SK-N-SH (cell line): Measurements from ENCODE around the gene PRPF4. TPM values are rescaled to one million over a fixed set of nuclear protein-coding genes. Genes with fewer than 3 reads are reported as not detected.

ENCODE experiments used
- CTCF ChIA-PET: fragments of 300-600, 350-600 bp; formaldehyde crosslinking; extraction: SDS; loops from one replicate; lab custom pipeline; 2021; lab: Yijun Ruan, JAX
- POLR2A ChIA-PET: fragments of 350-600 bp; sonication (Branson Sonifier 250); formaldehyde crosslinking; extraction: SDS; loops from one replicate; lab custom pipeline; 2020; ENCODE audit warnings: antibody characterized with exemption, inconsistent platforms; lab: Yijun Ruan, JAX
- DNase-seq: peaks from one replicate; pipeline ENCODE4 v3.0.0; 2012
- H2AFZ ChIP-seq: fragments of 200-600 bp; sonication (generic); 2 replicates; pipeline ENCODE4 v1.8.1; 2016; ENCODE audit warnings: antibody characterized with exemption, mild to moderate bottlenecking, low read depth
- H3F3A ChIP-seq: fragments of 200-600 bp; sonication (generic); replicated peaks from 2 replicates; pipeline ENCODE3; 2016; ENCODE audit warnings: antibody characterized with exemption, mild to moderate bottlenecking; ENCODE audit not compliant: insufficient read depth
- H3K27ac ChIP-seq, 2 experiments: fragments of 200-500 bp in 1 of 2; fragments of 200-600 bp in 1 of 2; sonication (Bioruptor generic) in 1 of 2; sonication (generic), shearing (Covaris generic) in 1 of 2; 2 replicates each; pipeline versions ENCODE4 v1.5.1 to v1.6.1; 2014 to 2016; ENCODE audit warnings: low read depth in 2 of 2, inconsistent platforms in 1 of 2, low read length in 1 of 2, mild to moderate bottlenecking in 1 of 2, mixed read lengths in 1 of 2
- H3K27me3 ChIP-seq: fragments of 200-600 bp; sonication (generic), shearing (Covaris generic); 2 replicates; pipeline ENCODE4 v1.6.1; 2016; ENCODE audit warnings: mixed run types; ENCODE audit not compliant: insufficient read depth
- H3K36me3 ChIP-seq, 2 experiments: fragments of 200-500 bp in 1 of 2; fragments of 200-600 bp in 1 of 2; sonication (Bioruptor generic) in 1 of 2; sonication (generic) in 1 of 2; replicated peaks in 1 of 2; 2 replicates each; pipeline versions ENCODE3 to v1.5.1; 2014 to 2016; ENCODE audit warnings: low read length in 1 of 2, mild to moderate bottlenecking in 1 of 2; ENCODE audit not compliant: insufficient read depth in 2 of 2, control insufficient read depth in 1 of 2
- H3K4me1 ChIP-seq, 2 experiments: fragments of 200-500 bp in 1 of 2; fragments of 200-600 bp in 1 of 2; sonication (Bioruptor generic) in 1 of 2; sonication (generic), shearing (Covaris generic) in 1 of 2; 2 replicates each; pipeline versions ENCODE4 v1.5.1 to v1.6.1; 2014 to 2016; ENCODE audit warnings: low read depth in 1 of 2, low read length in 1 of 2, mixed run types in 1 of 2; ENCODE audit not compliant: insufficient read depth in 2 of 2, control insufficient read depth in 1 of 2
- H3K4me2 ChIP-seq: fragments of 200-600 bp; sonication (generic), shearing (Covaris generic); 2 replicates; pipeline ENCODE4 v1.6.1; 2017; ENCODE audit warnings: mixed run types
- H3K4me3 ChIP-seq, 2 experiments: fragments of 200-500 bp in 1 of 2; fragments of 200-600 bp in 1 of 2; sonication (Bioruptor generic) in 1 of 2; sonication (generic), shearing (Covaris generic) in 1 of 2; 2 replicates each; pipeline versions ENCODE4 v1.5.1 to v1.8.1; 2014 to 2016; ENCODE audit warnings: low read depth in 2 of 2, inconsistent platforms in 1 of 2, low read length in 1 of 2, mild to moderate bottlenecking in 1 of 2, mixed read lengths in 1 of 2, moderate library complexity in 1 of 2
- H3K79me2 ChIP-seq: fragments of 200-600 bp; sonication (generic); 2 replicates; pipeline ENCODE4 v1.8.1; 2017; ENCODE audit warnings: mild to moderate bottlenecking; ENCODE audit not compliant: insufficient read depth
- H3K9ac ChIP-seq: fragments of 200-600 bp; sonication (generic); 2 replicates; pipeline ENCODE4 v1.6.1; 2017; ENCODE audit warnings: mixed run types
- H3K9me2 ChIP-seq: fragments of 200-600 bp; sonication (generic); 2 replicates; pipeline ENCODE4 v1.6.1; 2017; ENCODE audit warnings: mixed run types
- H3K9me3 ChIP-seq: fragments of 200-600 bp; sonication (generic); 2 replicates; pipeline ENCODE4 v1.6.1; 2017; ENCODE audit warnings: mixed run types, mild to moderate bottlenecking, moderate library complexity
- H4K20me1 ChIP-seq: fragments of 200-600 bp; sonication (generic); 2 replicates; pipeline ENCODE4 v1.6.1; 2017; ENCODE audit warnings: mild to moderate bottlenecking, mixed run types; ENCODE audit not compliant: insufficient read depth
- CHD2 ChIP-seq: fragments of 150-350 bp; IDR thresholded peaks from 2 replicates; pipeline ENCODE4 v1.6.1; 2018; ENCODE audit warnings: low read length; ENCODE audit not compliant: partially characterized antibody
- EZH2phosphoT487 ChIP-seq: fragments of 200-600 bp; sonication (generic); IDR thresholded peaks from 2 replicates; pipeline ENCODE4 v1.6.1; 2017; ENCODE audit warnings: low read depth, mixed run types, mild to moderate bottlenecking, antibody characterized with exemption, moderate library complexity, borderline replicate concordance
- FOXJ3 ChIP-seq: sonication (generic); formaldehyde crosslinking; IDR thresholded peaks from 2 replicates; pipeline ENCODE4 v1.5.1; 2020; ENCODE audit warnings: mild to moderate bottlenecking, missing genetic modification reagents
- FOXM1 ChIP-seq: IDR thresholded peaks from 2 replicates; pipeline ENCODE4 v1.4.0; 2012; ENCODE audit warnings: low read depth, mild to moderate bottlenecking
- GABPA ChIP-seq: IDR thresholded peaks from 2 replicates; pipeline ENCODE4 v1.4.0; 2012; ENCODE audit warnings: low read depth, mild to moderate bottlenecking
- MEF2A ChIP-seq: IDR thresholded peaks from 2 replicates; pipeline ENCODE4 v1.4.0; 2012; ENCODE audit warnings: low read depth, borderline replicate concordance
- MXI1 ChIP-seq: IDR thresholded peaks from 2 replicates; pipeline ENCODE4 v1.6.1; 2012; ENCODE audit warnings: mild to moderate bottlenecking, low read depth, low read length, improper control_type of control experiment
- NRF1 ChIP-seq: IDR thresholded peaks from 2 replicates; pipeline ENCODE4 v1.6.1; 2012; ENCODE audit warnings: low read depth, mild to moderate bottlenecking, low read length
- PBX3 ChIP-seq: IDR thresholded peaks from 2 replicates; pipeline ENCODE4; 2012
- RAD21 ChIP-seq: IDR thresholded peaks from 2 replicates; pipeline ENCODE4 v1.6.1; 2012; ENCODE audit warnings: mild to moderate bottlenecking, low read length
- RCOR1 ChIP-seq: fragments of 150-350 bp; IDR thresholded peaks from 2 replicates; pipeline ENCODE4 v1.6.1; 2017; ENCODE audit warnings: antibody characterized with exemption, low read length
- REST ChIP-seq: IDR thresholded peaks from 2 replicates; pipeline ENCODE4 v1.6.1; 2012; ENCODE audit warnings: mild to moderate bottlenecking, low read depth, low read length, moderate library complexity
- RFX5 ChIP-seq: IDR thresholded peaks from 2 replicates; pipeline ENCODE4 v1.6.1; 2012; ENCODE audit warnings: mild to moderate bottlenecking, improper control_type of control experiment, low read length
- SMC3 ChIP-seq: IDR thresholded peaks from 2 replicates; pipeline ENCODE4 v1.6.1; 2012; ENCODE audit warnings: low read depth, low read length, improper control_type of control experiment
- TCF12 ChIP-seq: IDR thresholded peaks from 2 replicates; pipeline ENCODE4 v1.4.0; 2012
- TEAD4 ChIP-seq: IDR thresholded peaks from 2 replicates; pipeline ENCODE4 v1.4.0; 2012; ENCODE audit warnings: mild to moderate bottlenecking, borderline replicate concordance; ENCODE audit not compliant: insufficient read depth
- YY1 ChIP-seq: IDR thresholded peaks from 2 replicates; pipeline ENCODE4 v1.4.0; 2012; ENCODE audit warnings: low read depth, mild to moderate bottlenecking
- whole genome bisulfite sequencing: methylation state at CpG from one replicate; pipeline ENCODE4 v1.1.6; 2017; ENCODE audit warnings: low lambda C conversion rate; 5-methylcytosine and 5-hydroxymethylcytosine counted together
- polyA plus RNA-seq, 3 experiments: library from polyadenylated mRNA; depleted of rRNA; stranded (reverse); fragments of >200 nt; gene quantifications; 2 replicates each; pipeline ENCODE4 v1.2.3, GENCODE V29; 2012
- TF ChIP-seq, protein P1 (sequence below): IDR thresholded peaks from 2 replicates; pipeline ENCODE4 v1.4.0; 2012; ENCODE audit warnings: low read depth, borderline replicate concordance

PRPF4 gene
- polyA plus RNA-seq, 1 of the 3 experiments (the other 2 are of a cell fraction), result 23.2 TPM

GRCh38 chr9:113298924-113299770 is 23.7 kb downstream of the PRPF4 start:
- Histone ChIP-seq H3K4me1 (no peaks in the 10 kb centered on the region), H3K27ac (no peak overlapping the region), H3K79me2 (no peaks in the 10 kb centered on the region), H3K27me3 (no peaks in the 10 kb centered on the region), H3K9ac (no peak overlapping the region), H3K4me3 (no peak overlapping the region), H2AFZ (no peak overlapping the region), H3K36me3 (no peaks in the 10 kb centered on the region), H3K9me3 (no peaks in the 10 kb centered on the region), H3K4me2 (no peak overlapping the region), H3F3A (no peaks in the 10 kb centered on the region), H3K9me2 (no peaks in the 10 kb centered on the region), H4K20me1 (no peaks in the 10 kb centered on the region)
- POLR2A ChIA-PET, result no interaction called here
- no peak for DNase-seq
- TF ChIP-seq RAD21 (no peak), MXI1 (no peak), CHD2 (no peak), NRF1 (no peak), SMC3 (no peak), YY1 (no peak), GABPA (no peak), TEAD4 (no peak), RFX5 (no peak), TCF12 (no peak), FOXM1 (no peak), MEF2A (no peak), REST (no peak), EZH2phosphoT487 (no peak), FOXJ3 (CRISPR knock-in tag) (no peak), PBX3 (no peak), RCOR1 (no peak)
- TF ChIP-seq, protein P1, sequence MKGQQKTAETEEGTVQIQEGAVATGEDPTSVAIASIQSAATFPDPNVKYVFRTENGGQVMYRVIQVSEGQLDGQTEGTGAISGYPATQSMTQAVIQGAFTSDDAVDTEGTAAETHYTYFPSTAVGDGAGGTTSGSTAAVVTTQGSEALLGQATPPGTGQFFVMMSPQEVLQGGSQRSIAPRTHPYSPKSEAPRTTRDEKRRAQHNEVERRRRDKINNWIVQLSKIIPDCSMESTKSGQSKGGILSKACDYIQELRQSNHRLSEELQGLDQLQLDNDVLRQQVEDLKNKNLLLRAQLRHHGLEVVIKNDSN, result no peak
- CTCF ChIA-PET, result interaction anchor here (1.0 to 2.1 kb wide), 4 partner anchors 25 to 111 kb away, joined by 3 to 7 read pairs (median 4); partner anchors contain the start of genes C9orf43 and POLE3
- 79% methylated on average over 11 of the region's 15 CpGs for WGBS
